C4-2B (cell line): Measurements from ENCODE around the gene CDC42SE2.

Source experiments
- H3K27ac ChIP-seq: fragments of 450-650 bp; 2 replicates; pipeline ENCODE4 v1.5.1; 2017
- ZFX ChIP-seq: fragments of 450-650 bp; IDR thresholded peaks from 2 replicates; pipeline ENCODE4 v1.6.1; 2017
- TF ChIP-seq, protein P1 (sequence below): fragments of 450-650 bp; conservative IDR thresholded peaks from 2 replicates; pipeline ENCODE4 v1.5.1; 2017; ENCODE audit warnings: mild to moderate bottlenecking

Gene CDC42SE2

GRCh38 chr5:131364507-131365050 lies 100.7 kb downstream of the CDC42SE2 start:
- H3K27ac ChIP-seq: no peak overlapping the region
- TF ChIP-seq, protein P1, sequence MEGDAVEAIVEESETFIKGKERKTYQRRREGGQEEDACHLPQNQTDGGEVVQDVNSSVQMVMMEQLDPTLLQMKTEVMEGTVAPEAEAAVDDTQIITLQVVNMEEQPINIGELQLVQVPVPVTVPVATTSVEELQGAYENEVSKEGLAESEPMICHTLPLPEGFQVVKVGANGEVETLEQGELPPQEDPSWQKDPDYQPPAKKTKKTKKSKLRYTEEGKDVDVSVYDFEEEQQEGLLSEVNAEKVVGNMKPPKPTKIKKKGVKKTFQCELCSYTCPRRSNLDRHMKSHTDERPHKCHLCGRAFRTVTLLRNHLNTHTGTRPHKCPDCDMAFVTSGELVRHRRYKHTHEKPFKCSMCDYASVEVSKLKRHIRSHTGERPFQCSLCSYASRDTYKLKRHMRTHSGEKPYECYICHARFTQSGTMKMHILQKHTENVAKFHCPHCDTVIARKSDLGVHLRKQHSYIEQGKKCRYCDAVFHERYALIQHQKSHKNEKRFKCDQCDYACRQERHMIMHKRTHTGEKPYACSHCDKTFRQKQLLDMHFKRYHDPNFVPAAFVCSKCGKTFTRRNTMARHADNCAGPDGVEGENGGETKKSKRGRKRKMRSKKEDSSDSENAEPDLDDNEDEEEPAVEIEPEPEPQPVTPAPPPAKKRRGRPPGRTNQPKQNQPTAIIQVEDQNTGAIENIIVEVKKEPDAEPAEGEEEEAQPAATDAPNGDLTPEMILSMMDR: no peak
- TF ChIP-seq ZFX: no peak

- no peak for TF ChIP-seq ZFX
- TF ChIP-seq, protein P1: no peak
- no peak overlapping the region for H3K27ac ChIP-seq
Observed at GRCh38 chr5:131366428-131366827, 102.6 kb downstream of the CDC42SE2 start.

DNA sequence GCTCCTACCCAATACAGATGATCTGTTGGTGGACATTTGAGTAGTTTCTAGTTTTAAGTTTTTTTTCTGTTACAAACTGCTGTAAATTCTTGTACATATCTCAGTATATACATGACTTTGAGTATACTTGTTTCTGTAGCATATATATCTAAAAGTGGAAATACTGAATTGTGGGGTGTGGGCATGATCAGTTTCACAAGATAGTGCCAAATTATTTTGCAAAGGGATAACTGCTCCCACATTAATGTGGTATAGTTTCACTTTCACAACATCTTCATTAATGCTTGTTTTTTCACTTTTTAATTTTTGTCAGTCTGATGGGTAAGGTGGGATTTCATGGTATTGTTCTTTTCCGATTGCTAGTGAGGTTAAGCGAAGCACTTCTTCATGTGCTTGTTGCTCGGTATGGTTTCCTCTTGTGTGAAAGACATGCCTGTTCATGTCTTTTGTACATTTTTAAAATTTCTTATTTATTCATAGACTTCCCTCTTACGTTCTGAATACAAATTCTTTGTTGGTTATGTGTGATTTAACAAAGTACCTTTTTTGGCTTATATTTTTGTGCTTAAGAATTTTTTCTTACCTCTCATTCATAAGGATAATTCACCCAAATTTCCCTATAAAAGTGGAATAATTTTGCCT lies 103.5 kb downstream of the CDC42SE2 start:
- TF ChIP-seq, protein P1: no peak
- TF ChIP-seq ZFX: no peak
- H3K27ac ChIP-seq: no peak overlapping the region

DNA sequence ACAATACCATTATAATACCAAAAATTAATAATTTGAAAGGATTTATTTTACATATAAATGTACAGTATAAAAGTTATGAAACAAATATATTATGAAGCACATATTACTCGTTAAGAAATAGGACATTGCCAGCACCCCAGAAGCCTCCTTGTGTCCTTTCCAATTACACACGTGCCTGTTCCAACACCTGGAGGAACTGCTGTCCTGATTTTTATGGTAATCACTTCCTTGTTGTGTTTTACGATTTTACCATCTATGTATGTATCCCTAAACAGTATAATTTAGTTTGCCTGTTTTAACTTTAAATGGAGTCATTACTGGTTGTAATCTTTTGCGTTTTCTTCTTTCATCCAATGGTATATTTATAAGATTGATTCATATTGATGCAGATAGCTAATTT lies 105.0 kb downstream of the CDC42SE2 start:
- TF ChIP-seq, protein P1: no peak
- TF ChIP-seq ZFX: no peak
- no peak overlapping the region for H3K27ac ChIP-seq

GRCh38 chr5:131369558-131369957 lies 105.7 kb downstream of the CDC42SE2 start:
- no peak overlapping the region for H3K27ac ChIP-seq
- TF ChIP-seq, protein P1: no peak
- no peak for TF ChIP-seq ZFX

DNA sequence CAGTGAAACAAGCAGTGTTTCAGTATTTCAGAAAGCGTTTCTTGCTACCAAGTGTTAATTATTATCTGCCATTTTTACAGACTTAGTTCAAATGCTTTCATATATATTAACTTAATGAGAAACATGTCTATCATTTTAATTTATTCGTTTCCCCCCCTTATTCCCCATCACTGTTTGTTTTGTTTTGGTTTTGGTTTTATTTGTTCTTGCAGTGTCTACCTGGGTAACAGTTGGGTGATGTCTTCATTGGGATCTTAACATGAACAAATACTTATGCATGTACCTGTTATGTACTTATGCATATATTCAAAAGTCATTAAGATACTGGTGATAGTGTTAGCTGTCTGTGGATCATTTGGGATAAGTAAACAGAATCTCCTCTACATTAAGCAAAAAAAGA lies 108.0 kb downstream of the CDC42SE2 start:
- TF ChIP-seq, protein P1: no peak
- no peak for TF ChIP-seq ZFX
- H3K27ac ChIP-seq: no peak overlapping the region

DNA sequence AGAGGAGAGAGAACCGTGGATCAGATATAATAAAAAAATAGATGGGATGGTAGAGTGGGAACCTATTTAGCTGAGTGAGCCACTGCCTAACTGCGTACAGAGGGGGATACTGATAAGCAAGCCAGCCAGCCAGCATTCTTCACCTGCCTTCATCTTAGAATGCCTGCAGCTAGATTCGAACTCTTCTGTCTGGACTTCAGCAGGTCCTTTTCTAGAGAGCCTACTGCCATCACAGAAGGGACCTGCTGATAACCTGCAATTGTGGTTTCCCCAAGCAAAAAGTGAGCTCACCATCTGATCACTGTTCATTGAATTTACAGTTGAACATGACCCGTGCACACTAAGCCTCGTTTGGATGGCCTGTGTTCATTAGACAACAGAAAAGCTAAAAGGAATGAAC lies 109.4 kb downstream of the CDC42SE2 start:
- no peak overlapping the region for H3K27ac ChIP-seq
- no peak for TF ChIP-seq ZFX
- TF ChIP-seq, protein P1: no peak
